ENCODE measurements around the gene ELMO2.

GRCh38 chr20:46350986-46351267, 55.5 kb downstream of the ELMO2 start:
- TF ChIP-seq, protein P1, sequence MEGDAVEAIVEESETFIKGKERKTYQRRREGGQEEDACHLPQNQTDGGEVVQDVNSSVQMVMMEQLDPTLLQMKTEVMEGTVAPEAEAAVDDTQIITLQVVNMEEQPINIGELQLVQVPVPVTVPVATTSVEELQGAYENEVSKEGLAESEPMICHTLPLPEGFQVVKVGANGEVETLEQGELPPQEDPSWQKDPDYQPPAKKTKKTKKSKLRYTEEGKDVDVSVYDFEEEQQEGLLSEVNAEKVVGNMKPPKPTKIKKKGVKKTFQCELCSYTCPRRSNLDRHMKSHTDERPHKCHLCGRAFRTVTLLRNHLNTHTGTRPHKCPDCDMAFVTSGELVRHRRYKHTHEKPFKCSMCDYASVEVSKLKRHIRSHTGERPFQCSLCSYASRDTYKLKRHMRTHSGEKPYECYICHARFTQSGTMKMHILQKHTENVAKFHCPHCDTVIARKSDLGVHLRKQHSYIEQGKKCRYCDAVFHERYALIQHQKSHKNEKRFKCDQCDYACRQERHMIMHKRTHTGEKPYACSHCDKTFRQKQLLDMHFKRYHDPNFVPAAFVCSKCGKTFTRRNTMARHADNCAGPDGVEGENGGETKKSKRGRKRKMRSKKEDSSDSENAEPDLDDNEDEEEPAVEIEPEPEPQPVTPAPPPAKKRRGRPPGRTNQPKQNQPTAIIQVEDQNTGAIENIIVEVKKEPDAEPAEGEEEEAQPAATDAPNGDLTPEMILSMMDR (IDR thresholded peaks at IDR 0.05): no peak
- TF ChIP-seq POLR2A (IDR thresholded peaks at IDR 0.05): no peak
